Panc1 (cell line): ENCODE measurements around the gene HNRNPK.

Experiments used
- TCF7L2 ChIP-seq: IDR thresholded peaks from 2 replicates; pipeline ENCODE4 v1.6.1; 2011; ENCODE audit warnings: mild to moderate bottlenecking, low read depth, low read length, inconsistent platforms
- TF ChIP-seq, protein P1 (sequence below): fragments of 450-650 bp; IDR thresholded peaks from 2 replicates; pipeline ENCODE4 v1.5.1; 2017; ENCODE audit warnings: mild to moderate bottlenecking

DNA sequence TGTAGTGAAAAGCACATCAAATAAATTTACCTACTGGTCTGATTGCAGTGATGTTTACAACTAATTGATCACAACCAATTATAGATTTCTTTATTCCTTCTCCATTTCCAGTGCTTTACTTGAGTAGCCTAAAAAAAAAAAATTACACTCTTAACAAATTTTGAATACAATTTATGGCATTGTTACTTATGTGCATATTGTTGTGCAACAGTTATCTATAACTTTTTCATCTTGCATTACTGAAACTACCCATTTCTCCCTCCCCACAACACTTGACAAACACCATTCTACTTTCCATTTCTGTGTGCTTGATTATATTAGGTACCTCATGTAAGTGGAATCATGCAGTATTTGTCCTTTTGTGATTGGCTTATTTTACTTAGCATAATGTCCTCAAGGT is 12.9 kb upstream of the HNRNPK start:
- TF ChIP-seq, protein P1, sequence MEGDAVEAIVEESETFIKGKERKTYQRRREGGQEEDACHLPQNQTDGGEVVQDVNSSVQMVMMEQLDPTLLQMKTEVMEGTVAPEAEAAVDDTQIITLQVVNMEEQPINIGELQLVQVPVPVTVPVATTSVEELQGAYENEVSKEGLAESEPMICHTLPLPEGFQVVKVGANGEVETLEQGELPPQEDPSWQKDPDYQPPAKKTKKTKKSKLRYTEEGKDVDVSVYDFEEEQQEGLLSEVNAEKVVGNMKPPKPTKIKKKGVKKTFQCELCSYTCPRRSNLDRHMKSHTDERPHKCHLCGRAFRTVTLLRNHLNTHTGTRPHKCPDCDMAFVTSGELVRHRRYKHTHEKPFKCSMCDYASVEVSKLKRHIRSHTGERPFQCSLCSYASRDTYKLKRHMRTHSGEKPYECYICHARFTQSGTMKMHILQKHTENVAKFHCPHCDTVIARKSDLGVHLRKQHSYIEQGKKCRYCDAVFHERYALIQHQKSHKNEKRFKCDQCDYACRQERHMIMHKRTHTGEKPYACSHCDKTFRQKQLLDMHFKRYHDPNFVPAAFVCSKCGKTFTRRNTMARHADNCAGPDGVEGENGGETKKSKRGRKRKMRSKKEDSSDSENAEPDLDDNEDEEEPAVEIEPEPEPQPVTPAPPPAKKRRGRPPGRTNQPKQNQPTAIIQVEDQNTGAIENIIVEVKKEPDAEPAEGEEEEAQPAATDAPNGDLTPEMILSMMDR = no peak
- no peak for TF ChIP-seq TCF7L2
